NCI-H1436 treated with DMSO at 0.1 percent for 48 hours (cell line): ENCODE measurements around the gene DNAJC5G.
"Not testable (repeated sequence)": the region's sequence is repeated elsewhere in the genome, so short reads cannot be mapped to it uniquely, and the experiment has no call there.

Experiments
- DNase-seq: peaks from one replicate; lab custom pipeline; 2025; lab: John Stamatoyannopoulos, UW

DNAJC5G gene

GRCh38 chr2:27281442-27281841, 6.2 kb downstream of the DNAJC5G start:
- DNase-seq: no peak

- no peak for DNase-seq
These were observed 6.8 kb downstream of the DNAJC5G start, which contains the start of gene TRIM54 for GRCh38 chr2:27281855-27282559. Gene TRIM54, plus strand, starts transcription at chr2:27282429. Its CDS starts 303 bp downstream, at chr2:27282732.

GRCh38 chr2:27282892-27283291, 7.7 kb downstream of the DNAJC5G start:
- no peak for DNase-seq

GRCh38 chr2:27284996-27285395, 9.8 kb downstream of the DNAJC5G start:
- DNase-seq: no peak

GRCh38 chr2:27285481-27285880, 10.2 kb downstream of the DNAJC5G start:
- no peak for DNase-seq

- no peak for DNase-seq
These were observed 13.4 kb downstream of the DNAJC5G start for GRCh38 chr2:27288610-27289009.

- DNase-seq: no peak
These were observed 15.3 kb downstream of the DNAJC5G start for GRCh38 chr2:27290549-27290948.

- no peak for DNase-seq
These were observed 16.6 kb downstream of the DNAJC5G start for GRCh38 chr2:27291865-27292264.

- DNase-seq: no peak
These were observed 19.7 kb downstream of the DNAJC5G start for GRCh38 chr2:27294928-27295327.

GRCh38 chr2:27296481-27296880, 21.2 kb downstream of the DNAJC5G start:
- DNase-seq: no peak

- no peak for DNase-seq
These were observed 22.0 kb downstream of the DNAJC5G start for GRCh38 chr2:27297195-27297594.

GRCh38 chr2:27298391-27299080, 23.3 kb downstream of the DNAJC5G start:
- no peak for DNase-seq

- not testable (repeated sequence) for DNase-seq
These were observed 25.4 kb downstream of the DNAJC5G start for GRCh38 chr2:27300606-27301005.

GRCh38 chr2:27303093-27304025, 28.1 kb downstream of the DNAJC5G start:
- peak; percentile 50 for DNase-seq

- no peak for DNase-seq
These were observed 29.4 kb downstream of the DNAJC5G start for GRCh38 chr2:27304488-27305240.

- DNase-seq: no peak
These were observed 30.3 kb downstream of the DNAJC5G start for GRCh38 chr2:27305516-27305915.

- DNase-seq: no peak
These were observed 30.9 kb downstream of the DNAJC5G start for GRCh38 chr2:27306136-27306535.

- no peak for DNase-seq
These were observed 31.5 kb downstream of the DNAJC5G start for GRCh38 chr2:27306573-27307286.

- DNase-seq: no peak
These were observed 32.0 kb downstream of the DNAJC5G start for GRCh38 chr2:27307287-27307544.

GRCh38 chr2:27307545-27308358, 32.5 kb downstream of the DNAJC5G start:
- no peak for DNase-seq
